ENCODE data around the gene RPTOR. TPM values are rescaled to one million over a fixed set of nuclear protein-coding genes. Genes with fewer than 3 reads are reported as not detected.

Gene RPTOR
- total RNA-seq, 1 experiment from 2014 or later, result 25.1 TPM

- no peak overlapping the region for H4K5ac ChIP-seq (ENCODE audit: insufficient read length, low read depth, low read length)
- H3K79me1 ChIP-seq (ENCODE audit: insufficient read depth, low read depth, low read length, poor library complexity, severe bottlenecking), result peaks cover 6% of the 10 kb centered on the region
- H2BK12ac ChIP-seq (ENCODE audit: insufficient read length, low read depth, low read length), result no peak overlapping the region
- H3K4me1 ChIP-seq (ENCODE audit: insufficient read depth, low read length), result no peaks in the 10 kb centered on the region
- no peak overlapping the region for H3T11ph ChIP-seq (ENCODE audit: low read length)
- H3K9me3 Mint-ChIP-seq, result peaks cover 6 to 8% of the 10 kb centered on the region in 2 experiments; a peak in 3 of 5 replicates
- H3K4me3 Mint-ChIP-seq, result no peak overlapping the region
- no peak overlapping the region for H3K18ac ChIP-seq (ENCODE audit: insufficient read length, low read depth, low read length)
- no peaks in the 10 kb centered on the region; the same call in 1 of the 2 replicates for H3K27me3 Mint-ChIP-seq (ENCODE audit: low read depth)
- no peak overlapping the region for H3K56ac ChIP-seq (ENCODE audit: insufficient read length, low read depth, low read length)
- no peak overlapping the region for H2BK5ac ChIP-seq (ENCODE audit: insufficient read length, low read length)
- H2AFZ ChIP-seq (ENCODE audit: low read length), result no peak overlapping the region
- no peak overlapping the region for H2AK5ac ChIP-seq (ENCODE audit: insufficient read length, low read length)
- H4K20me1 ChIP-seq (ENCODE audit: control insufficient read depth, insufficient read depth, insufficient read length), result no peaks in the 10 kb centered on the region
- H3K27ac ChIP-seq (ENCODE audit: insufficient read length, low read depth, low read length), result no peak overlapping the region
- peaks cover 8% of the 10 kb centered on the region; the same call in 1 of the 2 replicates for H3K79me2 ChIP-seq (ENCODE audit: insufficient read depth, low read length)
- H4K8ac ChIP-seq (replicated peaks; ENCODE audit: insufficient read length, low read depth, low read length), result no peak overlapping the region
- no peak for TF ChIP-seq CTCF (conservative IDR thresholded peaks at IDR 0.05)
- H3K9ac ChIP-seq (ENCODE audit: extremely low read depth, insufficient read length, low read length), result no peak overlapping the region
- H2BK15ac ChIP-seq (ENCODE audit: low read depth, low read length), result no peak overlapping the region
- H3K27ac Mint-ChIP-seq, result no peak overlapping the region; a peak in 2 of 7 replicates
- no peaks in the 10 kb centered on the region for H3K9me3 ChIP-seq (ENCODE audit: control insufficient read depth, low read depth, low read length)
- no CpG with 5 or more reads among the region's 9 CpGs for WGBS (ENCODE audit: extremely low coverage, insufficient read length, low lambda C conversion rate)
- H3K14ac ChIP-seq (ENCODE audit: insufficient read depth, low read length), result no peak overlapping the region
- H3K4me1 Mint-ChIP-seq, result peaks cover 10 to 17% of the 10 kb centered on the region in 2 experiments
- H3K4me2 ChIP-seq (ENCODE audit: insufficient read depth, insufficient read length, low read length), result no peak overlapping the region
- peaks cover 10 to 13% (median 11%) of the 10 kb centered on the region in 3 experiments for H3K36me3 Mint-ChIP-seq (ENCODE audit: insufficient read depth in 1 of 3, low read depth in 3 of 3)
- DNase-seq, result no peak
- H3K4ac ChIP-seq (ENCODE audit: low read depth, low read length), result no peak overlapping the region
- H2BK20ac ChIP-seq (ENCODE audit: low read depth, low read length, poor library complexity, severe bottlenecking), result no peak overlapping the region
- H3K23me2 ChIP-seq (ENCODE audit: insufficient read length, low read depth, low read length, poor library complexity, severe bottlenecking), result peaks cover 3% of the 10 kb centered on the region
- no peak overlapping the region for H3K23ac ChIP-seq (ENCODE audit: insufficient read length, low read depth, low read length)
- H4K91ac ChIP-seq (ENCODE audit: insufficient read length, low read depth, low read length), result no peak overlapping the region
- H3K27me3 ChIP-seq (ENCODE audit: insufficient read depth, low read length), result no peaks in the 10 kb centered on the region
- no peak overlapping the region for H2BK120ac ChIP-seq (ENCODE audit: low read depth, low read length, poor library complexity, severe bottlenecking)
These were observed 54.3 kb downstream of the RPTOR start for GRCh38 chr17:80598813-80599545.

Data from H9 (cell line).